SK-N-SH (cell line): ENCODE measurements around the gene ZNF253. TPM values are rescaled to one million over a fixed set of nuclear protein-coding genes. Genes with fewer than 3 reads are reported as not detected.

ENCODE experiments used
- CTCF ChIA-PET: fragments of 300-600, 350-600 bp; formaldehyde crosslinking; extraction: SDS; loops from one replicate; lab custom pipeline; 2021; lab: Yijun Ruan, JAX
- POLR2A ChIA-PET: fragments of 350-600 bp; sonication (Branson Sonifier 250); formaldehyde crosslinking; extraction: SDS; loops from one replicate; lab custom pipeline; 2020; ENCODE audit warnings: antibody characterized with exemption, inconsistent platforms; lab: Yijun Ruan, JAX
- DNase-seq: peaks from one replicate; pipeline ENCODE4 v3.0.0; 2012
- H2AFZ ChIP-seq: fragments of 200-600 bp; sonication (generic); 2 replicates; pipeline ENCODE4 v1.8.1; 2016; ENCODE audit warnings: antibody characterized with exemption, mild to moderate bottlenecking, low read depth
- H3F3A ChIP-seq: fragments of 200-600 bp; sonication (generic); replicated peaks from 2 replicates; pipeline ENCODE3; 2016; ENCODE audit warnings: antibody characterized with exemption, mild to moderate bottlenecking; ENCODE audit not compliant: insufficient read depth
- H3K27ac ChIP-seq, 2 experiments: fragments of 200-500 bp in 1 of 2; fragments of 200-600 bp in 1 of 2; sonication (Bioruptor generic) in 1 of 2; sonication (generic), shearing (Covaris generic) in 1 of 2; 2 replicates each; pipeline versions ENCODE4 v1.5.1 to v1.6.1; 2014 to 2016; ENCODE audit warnings: low read depth in 2 of 2, inconsistent platforms in 1 of 2, low read length in 1 of 2, mild to moderate bottlenecking in 1 of 2, mixed read lengths in 1 of 2
- H3K27me3 ChIP-seq: fragments of 200-600 bp; sonication (generic), shearing (Covaris generic); 2 replicates; pipeline ENCODE4 v1.6.1; 2016; ENCODE audit warnings: mixed run types; ENCODE audit not compliant: insufficient read depth
- H3K36me3 ChIP-seq, 2 experiments: fragments of 200-500 bp in 1 of 2; fragments of 200-600 bp in 1 of 2; sonication (Bioruptor generic) in 1 of 2; sonication (generic) in 1 of 2; replicated peaks in 1 of 2; 2 replicates each; pipeline versions ENCODE3 to v1.5.1; 2014 to 2016; ENCODE audit warnings: low read length in 1 of 2, mild to moderate bottlenecking in 1 of 2; ENCODE audit not compliant: insufficient read depth in 2 of 2, control insufficient read depth in 1 of 2
- H3K4me1 ChIP-seq, 2 experiments: fragments of 200-500 bp in 1 of 2; fragments of 200-600 bp in 1 of 2; sonication (Bioruptor generic) in 1 of 2; sonication (generic), shearing (Covaris generic) in 1 of 2; 2 replicates each; pipeline versions ENCODE4 v1.5.1 to v1.6.1; 2014 to 2016; ENCODE audit warnings: low read depth in 1 of 2, low read length in 1 of 2, mixed run types in 1 of 2; ENCODE audit not compliant: insufficient read depth in 2 of 2, control insufficient read depth in 1 of 2
- H3K4me2 ChIP-seq: fragments of 200-600 bp; sonication (generic), shearing (Covaris generic); 2 replicates; pipeline ENCODE4 v1.6.1; 2017; ENCODE audit warnings: mixed run types
- H3K4me3 ChIP-seq, 2 experiments: fragments of 200-500 bp in 1 of 2; fragments of 200-600 bp in 1 of 2; sonication (Bioruptor generic) in 1 of 2; sonication (generic), shearing (Covaris generic) in 1 of 2; 2 replicates each; pipeline versions ENCODE4 v1.5.1 to v1.8.1; 2014 to 2016; ENCODE audit warnings: low read depth in 2 of 2, inconsistent platforms in 1 of 2, low read length in 1 of 2, mild to moderate bottlenecking in 1 of 2, mixed read lengths in 1 of 2, moderate library complexity in 1 of 2
- H3K79me2 ChIP-seq: fragments of 200-600 bp; sonication (generic); 2 replicates; pipeline ENCODE4 v1.8.1; 2017; ENCODE audit warnings: mild to moderate bottlenecking; ENCODE audit not compliant: insufficient read depth
- H3K9ac ChIP-seq: fragments of 200-600 bp; sonication (generic); 2 replicates; pipeline ENCODE4 v1.6.1; 2017; ENCODE audit warnings: mixed run types
- H3K9me2 ChIP-seq: fragments of 200-600 bp; sonication (generic); 2 replicates; pipeline ENCODE4 v1.6.1; 2017; ENCODE audit warnings: mixed run types
- H3K9me3 ChIP-seq: fragments of 200-600 bp; sonication (generic); 2 replicates; pipeline ENCODE4 v1.6.1; 2017; ENCODE audit warnings: mixed run types, mild to moderate bottlenecking, moderate library complexity
- H4K20me1 ChIP-seq: fragments of 200-600 bp; sonication (generic); 2 replicates; pipeline ENCODE4 v1.6.1; 2017; ENCODE audit warnings: mild to moderate bottlenecking, mixed run types; ENCODE audit not compliant: insufficient read depth
- CHD2 ChIP-seq: fragments of 150-350 bp; IDR thresholded peaks from 2 replicates; pipeline ENCODE4 v1.6.1; 2018; ENCODE audit warnings: low read length; ENCODE audit not compliant: partially characterized antibody
- EP300 ChIP-seq, 2 experiments: IDR thresholded peaks; 2 replicates each; pipeline versions ENCODE4 v1.4.0 to v1.6.1; 2012; ENCODE audit warnings: borderline replicate concordance in 1 of 2, low read depth in 1 of 2, low read length in 1 of 2
- FOSL2 ChIP-seq: IDR thresholded peaks from 2 replicates; pipeline ENCODE4 v1.4.0; 2012; ENCODE audit warnings: low read depth, mild to moderate bottlenecking, moderate library complexity, borderline replicate concordance
- GATA2 ChIP-seq: sonication (generic); formaldehyde crosslinking; IDR thresholded peaks from 2 replicates; pipeline ENCODE4 v1.5.0; 2020; ENCODE audit warnings: mild to moderate bottlenecking, missing genetic modification reagents
- MAX ChIP-seq: IDR thresholded peaks from 2 replicates; pipeline ENCODE4 v1.4.0; 2012; ENCODE audit warnings: low read depth
- POLR2AphosphoS5 ChIP-seq: IDR thresholded peaks from 2 replicates; pipeline ENCODE4 v1.6.1; 2012; ENCODE audit warnings: low read depth, low read length
- SIN3A ChIP-seq: IDR thresholded peaks from 2 replicates; pipeline ENCODE4 v1.6.1; 2012; ENCODE audit warnings: low read depth, mild to moderate bottlenecking, low read length, moderate library complexity, borderline replicate concordance
- WGBS: methylation state at CpG from one replicate; pipeline ENCODE4 v1.1.6; 2017; ENCODE audit warnings: low lambda C conversion rate; 5-methylcytosine and 5-hydroxymethylcytosine counted together
- polyA plus RNA-seq, 3 experiments: library from polyadenylated mRNA; depleted of rRNA; stranded (reverse); fragments of >200 nt; gene quantifications; 2 replicates each; pipeline ENCODE4 v1.2.3, GENCODE V29; 2012
- TF ChIP-seq, protein P1 (sequence below): IDR thresholded peaks from 2 replicates; pipeline ENCODE4 v1.6.1; 2012; ENCODE audit warnings: mild to moderate bottlenecking, low read depth, low read length, moderate library complexity
- TF ChIP-seq, protein P2 (sequence below): fragments of 150-350 bp; IDR thresholded peaks from 2 replicates; pipeline ENCODE4 v1.6.1; 2017; ENCODE audit warnings: antibody characterized with exemption, low read length, low read depth, borderline replicate concordance
- TF ChIP-seq, protein P3 (sequence below): IDR thresholded peaks from 2 replicates; pipeline ENCODE4 v1.4.0; 2012; ENCODE audit warnings: low read depth, borderline replicate concordance

ZNF253 gene
- polyA plus RNA-seq, 1 of the 3 experiments (the other 2 are of a cell fraction), result 0.79 TPM

GRCh38 chr19:19937403-19937802 is 71.7 kb downstream of the ZNF253 start (continued):
- no peak for TF ChIP-seq GATA2 (CRISPR knock-in tag)

DNA sequence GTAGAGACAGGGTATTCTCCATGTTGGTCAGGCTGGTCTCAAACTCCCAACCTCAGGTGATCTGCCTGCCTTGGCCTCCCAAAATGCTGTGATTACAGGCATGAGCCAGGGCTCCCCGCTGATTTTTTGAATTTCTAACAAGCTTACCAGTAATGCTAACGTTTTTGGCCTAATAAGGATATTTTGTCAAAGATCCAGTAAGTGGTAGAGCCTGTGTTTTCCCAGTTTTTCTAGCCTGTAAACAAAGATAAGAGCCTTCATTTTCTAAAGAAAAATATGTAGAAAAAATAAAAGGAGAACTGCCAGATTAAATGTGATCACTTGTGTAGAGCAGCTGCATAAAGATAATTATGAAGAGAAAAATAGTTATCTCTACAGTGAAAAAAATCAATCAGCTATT is 72.8 kb downstream of the ZNF253 start:
- Histone ChIP-seq H3K9me3 (peaks cover 26% of the 10 kb centered on the region), H3K36me3 (peaks cover 2 to 14% of the 10 kb centered on the region in 2 experiments), H3F3A (no peaks in the 10 kb centered on the region), H3K27me3 (no peaks in the 10 kb centered on the region), H2AFZ (no peak overlapping the region), H3K27ac (no peak overlapping the region), H3K4me3 (no peak overlapping the region), H3K4me2 (no peak overlapping the region), H3K79me2 (no peaks in the 10 kb centered on the region), H3K9me2 (no peaks in the 10 kb centered on the region), H4K20me1 (no peaks in the 10 kb centered on the region), H3K4me1 (no peaks in the 10 kb centered on the region), H3K9ac (no peak overlapping the region)
- CTCF ChIA-PET, result no interaction called here
- no peak for TF ChIP-seq FOSL2
- TF ChIP-seq SIN3A, result no peak
- TF ChIP-seq MAX, result no peak
- TF ChIP-seq, protein P1, sequence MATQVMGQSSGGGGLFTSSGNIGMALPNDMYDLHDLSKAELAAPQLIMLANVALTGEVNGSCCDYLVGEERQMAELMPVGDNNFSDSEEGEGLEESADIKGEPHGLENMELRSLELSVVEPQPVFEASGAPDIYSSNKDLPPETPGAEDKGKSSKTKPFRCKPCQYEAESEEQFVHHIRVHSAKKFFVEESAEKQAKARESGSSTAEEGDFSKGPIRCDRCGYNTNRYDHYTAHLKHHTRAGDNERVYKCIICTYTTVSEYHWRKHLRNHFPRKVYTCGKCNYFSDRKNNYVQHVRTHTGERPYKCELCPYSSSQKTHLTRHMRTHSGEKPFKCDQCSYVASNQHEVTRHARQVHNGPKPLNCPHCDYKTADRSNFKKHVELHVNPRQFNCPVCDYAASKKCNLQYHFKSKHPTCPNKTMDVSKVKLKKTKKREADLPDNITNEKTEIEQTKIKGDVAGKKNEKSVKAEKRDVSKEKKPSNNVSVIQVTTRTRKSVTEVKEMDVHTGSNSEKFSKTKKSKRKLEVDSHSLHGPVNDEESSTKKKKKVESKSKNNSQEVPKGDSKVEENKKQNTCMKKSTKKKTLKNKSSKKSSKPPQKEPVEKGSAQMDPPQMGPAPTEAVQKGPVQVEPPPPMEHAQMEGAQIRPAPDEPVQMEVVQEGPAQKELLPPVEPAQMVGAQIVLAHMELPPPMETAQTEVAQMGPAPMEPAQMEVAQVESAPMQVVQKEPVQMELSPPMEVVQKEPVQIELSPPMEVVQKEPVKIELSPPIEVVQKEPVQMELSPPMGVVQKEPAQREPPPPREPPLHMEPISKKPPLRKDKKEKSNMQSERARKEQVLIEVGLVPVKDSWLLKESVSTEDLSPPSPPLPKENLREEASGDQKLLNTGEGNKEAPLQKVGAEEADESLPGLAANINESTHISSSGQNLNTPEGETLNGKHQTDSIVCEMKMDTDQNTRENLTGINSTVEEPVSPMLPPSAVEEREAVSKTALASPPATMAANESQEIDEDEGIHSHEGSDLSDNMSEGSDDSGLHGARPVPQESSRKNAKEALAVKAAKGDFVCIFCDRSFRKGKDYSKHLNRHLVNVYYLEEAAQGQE, result no peak
- TF ChIP-seq POLR2AphosphoS5, result no peak
- no peak for TF ChIP-seq CHD2
- TF ChIP-seq, protein P2, sequence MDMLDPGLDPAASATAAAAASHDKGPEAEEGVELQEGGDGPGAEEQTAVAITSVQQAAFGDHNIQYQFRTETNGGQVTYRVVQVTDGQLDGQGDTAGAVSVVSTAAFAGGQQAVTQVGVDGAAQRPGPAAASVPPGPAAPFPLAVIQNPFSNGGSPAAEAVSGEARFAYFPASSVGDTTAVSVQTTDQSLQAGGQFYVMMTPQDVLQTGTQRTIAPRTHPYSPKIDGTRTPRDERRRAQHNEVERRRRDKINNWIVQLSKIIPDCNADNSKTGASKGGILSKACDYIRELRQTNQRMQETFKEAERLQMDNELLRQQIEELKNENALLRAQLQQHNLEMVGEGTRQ, result no peak
- no peak for TF ChIP-seq EP300 (IDR thresholded peaks at IDR 0.05; ENCODE audit: borderline replicate concordance in 1 of 2, low read depth in 1 of 2, low read length in 1 of 2)
- TF ChIP-seq, protein P3, sequence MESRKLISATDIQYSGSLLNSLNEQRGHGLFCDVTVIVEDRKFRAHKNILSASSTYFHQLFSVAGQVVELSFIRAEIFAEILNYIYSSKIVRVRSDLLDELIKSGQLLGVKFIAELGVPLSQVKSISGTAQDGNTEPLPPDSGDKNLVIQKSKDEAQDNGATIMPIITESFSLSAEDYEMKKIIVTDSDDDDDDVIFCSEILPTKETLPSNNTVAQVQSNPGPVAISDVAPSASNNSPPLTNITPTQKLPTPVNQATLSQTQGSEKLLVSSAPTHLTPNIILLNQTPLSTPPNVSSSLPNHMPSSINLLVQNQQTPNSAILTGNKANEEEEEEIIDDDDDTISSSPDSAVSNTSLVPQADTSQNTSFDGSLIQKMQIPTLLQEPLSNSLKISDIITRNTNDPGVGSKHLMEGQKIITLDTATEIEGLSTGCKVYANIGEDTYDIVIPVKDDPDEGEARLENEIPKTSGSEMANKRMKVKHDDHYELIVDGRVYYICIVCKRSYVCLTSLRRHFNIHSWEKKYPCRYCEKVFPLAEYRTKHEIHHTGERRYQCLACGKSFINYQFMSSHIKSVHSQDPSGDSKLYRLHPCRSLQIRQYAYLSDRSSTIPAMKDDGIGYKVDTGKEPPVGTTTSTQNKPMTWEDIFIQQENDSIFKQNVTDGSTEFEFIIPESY, result no peak
- POLR2A ChIA-PET, result no interaction called here
- 67% methylated on average over 2 of the region's 2 CpGs for WGBS
- no peak for DNase-seq
